ENCODE results near the gene TSPAN4. TPM values are rescaled to one million over a fixed set of nuclear protein-coding genes. Genes with fewer than 3 reads are reported as not detected.

The TSPAN4 gene
- total RNA-seq, 6 donors from 2014 or later = 91.3 to 181 (median 169) TPM

DNA sequence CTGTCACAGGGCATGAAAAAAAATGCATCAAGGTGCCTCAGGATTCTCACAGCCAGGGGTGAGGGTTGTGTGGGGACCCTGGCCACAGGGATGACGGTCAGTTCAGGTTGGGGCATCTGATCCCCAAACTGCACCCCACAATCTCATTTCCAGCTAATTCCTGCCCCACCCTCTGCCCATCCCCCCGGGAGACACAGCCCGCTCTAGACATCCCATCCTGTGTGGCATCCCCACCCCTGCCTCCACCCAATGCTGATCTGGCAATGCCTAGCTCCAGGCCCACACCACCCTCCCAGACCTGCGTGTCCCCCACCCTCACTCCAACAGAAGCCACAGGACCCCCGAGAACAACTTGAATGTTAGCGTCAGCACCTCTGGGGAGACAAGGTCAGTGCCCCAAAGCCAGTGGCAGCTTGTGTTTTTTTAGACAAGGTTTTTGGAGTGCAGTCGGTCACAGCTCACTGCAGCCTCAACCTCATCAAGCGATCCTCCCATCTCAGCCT is 25.3 kb downstream of the TSPAN4 start:
- H3K36me3 ChIP-seq = peaks cover 0 to 61% (median 40%) of the 10 kb centered on the region in 4 donors
- H3K9me3 ChIP-seq = no peaks in the 10 kb centered on the region
- WGBS, 2 donors = 85 to 89% methylated on average over 8 of the region's 8 CpGs
- H3K27ac ChIP-seq = no peak overlapping the region
- no peaks in the 10 kb centered on the region for H3K27me3 ChIP-seq
- TF ChIP-seq POLR2A (IDR thresholded peaks at IDR 0.05) (no peak), POLR2AphosphoS5 (IDR thresholded peaks at IDR 0.05) (no peak)
- H3K4me3 ChIP-seq = no peak overlapping the region
- no peaks in the 10 kb centered on the region for H3K4me1 ChIP-seq
- no peak for ATAC-seq (ENCODE audit: low FRiP score in 2 of 2)
- DNase-seq = no peak

- no peaks in the 10 kb centered on the region for H3K27me3 ChIP-seq
- no peak for TF ChIP-seq POLR2AphosphoS5 (IDR thresholded peaks at IDR 0.05)
- TF ChIP-seq, protein P1, sequence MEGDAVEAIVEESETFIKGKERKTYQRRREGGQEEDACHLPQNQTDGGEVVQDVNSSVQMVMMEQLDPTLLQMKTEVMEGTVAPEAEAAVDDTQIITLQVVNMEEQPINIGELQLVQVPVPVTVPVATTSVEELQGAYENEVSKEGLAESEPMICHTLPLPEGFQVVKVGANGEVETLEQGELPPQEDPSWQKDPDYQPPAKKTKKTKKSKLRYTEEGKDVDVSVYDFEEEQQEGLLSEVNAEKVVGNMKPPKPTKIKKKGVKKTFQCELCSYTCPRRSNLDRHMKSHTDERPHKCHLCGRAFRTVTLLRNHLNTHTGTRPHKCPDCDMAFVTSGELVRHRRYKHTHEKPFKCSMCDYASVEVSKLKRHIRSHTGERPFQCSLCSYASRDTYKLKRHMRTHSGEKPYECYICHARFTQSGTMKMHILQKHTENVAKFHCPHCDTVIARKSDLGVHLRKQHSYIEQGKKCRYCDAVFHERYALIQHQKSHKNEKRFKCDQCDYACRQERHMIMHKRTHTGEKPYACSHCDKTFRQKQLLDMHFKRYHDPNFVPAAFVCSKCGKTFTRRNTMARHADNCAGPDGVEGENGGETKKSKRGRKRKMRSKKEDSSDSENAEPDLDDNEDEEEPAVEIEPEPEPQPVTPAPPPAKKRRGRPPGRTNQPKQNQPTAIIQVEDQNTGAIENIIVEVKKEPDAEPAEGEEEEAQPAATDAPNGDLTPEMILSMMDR (IDR thresholded peaks at IDR 0.05) = no peak
- no peak for TF ChIP-seq EP300 (IDR thresholded peaks at IDR 0.05)
- no peak for TF ChIP-seq POLR2A (IDR thresholded peaks at IDR 0.05)
- peak in 1 of 2 donors; percentile 67 for DNase-seq
- no peaks in the 10 kb centered on the region for H3K9me3 ChIP-seq
- no peak for ATAC-seq (ENCODE audit: low FRiP score in 2 of 2)
- H3K4me1 ChIP-seq = no peaks in the 10 kb centered on the region
- H3K27ac ChIP-seq = no peak overlapping the region
- no peak overlapping the region for H3K4me3 ChIP-seq
- H3K36me3 ChIP-seq = peaks cover 0 to 58% (median 38%) of the 10 kb centered on the region in 4 donors
- WGBS, 2 donors = 89 to 95% methylated on average over 17 of the region's 17 CpGs
Measured at GRCh38 chr11:868394-868793, 25.7 kb downstream of the TSPAN4 start.

DNA sequence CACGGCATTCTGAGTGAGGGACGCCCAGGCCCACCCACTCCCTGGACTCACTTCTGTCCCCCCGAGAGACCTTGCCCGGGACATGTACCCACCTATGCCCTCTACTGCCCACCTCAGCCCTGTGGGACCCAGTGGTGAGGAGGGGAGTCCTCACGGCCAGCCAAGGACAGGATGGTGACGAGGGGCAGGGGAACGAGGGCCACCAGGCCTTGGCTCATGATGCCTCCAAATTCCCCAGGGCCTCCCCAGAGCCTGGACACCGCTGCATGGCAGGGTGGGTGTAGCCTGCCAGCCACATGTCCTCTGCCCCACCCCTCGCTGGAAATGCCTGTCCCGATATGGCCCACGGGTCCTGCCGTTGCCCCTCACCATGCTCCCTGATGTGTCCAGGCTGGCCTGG is 26.1 kb downstream of the TSPAN4 start:
- no peaks in the 10 kb centered on the region for H3K9me3 ChIP-seq
- peaks cover 0 to 55% (median 36%) of the 10 kb centered on the region in 4 donors for H3K36me3 ChIP-seq
- H3K27me3 ChIP-seq = no peaks in the 10 kb centered on the region
- peak in 1 of 2 donors; percentile 56 for DNase-seq
- H3K4me1 ChIP-seq = no peaks in the 10 kb centered on the region
- H3K4me3 ChIP-seq = no peak overlapping the region
- WGBS, 2 donors = 83 to 100% methylated on average over 6 to 7 of the region's 12 CpGs
- no peak for ATAC-seq (ENCODE audit: low FRiP score in 2 of 2)
- H3K27ac ChIP-seq = no peak overlapping the region
- TF ChIP-seq EP300 (IDR thresholded peaks at IDR 0.05) (no peak), POLR2A (IDR thresholded peaks at IDR 0.05) (no peak), POLR2AphosphoS5 (IDR thresholded peaks at IDR 0.05) (no peak)
- TF ChIP-seq, protein P1 (IDR thresholded peaks at IDR 0.05) = no peak

GRCh38 chr11:869399-870126 is 26.9 kb downstream of the TSPAN4 start:
- H3K4me3 ChIP-seq = no peak overlapping the region
- WGBS, 2 donors = 87 to 93% methylated on average over 8 to 16 of the region's 25 CpGs
- no peaks in the 10 kb centered on the region for H3K27me3 ChIP-seq
- peaks cover 0 to 47% (median 31%) of the 10 kb centered on the region in 4 donors for H3K36me3 ChIP-seq
- TF ChIP-seq EP300 (IDR thresholded peaks at IDR 0.05) (no peak), POLR2AphosphoS5 (IDR thresholded peaks at IDR 0.05) (no peak), POLR2A (IDR thresholded peaks at IDR 0.05) (no peak)
- TF ChIP-seq, protein P1 (IDR thresholded peaks at IDR 0.05) = no peak
- H3K9me3 ChIP-seq = no peaks in the 10 kb centered on the region
- DNase-seq (peak in 1 of 2 donors; percentile 69), ATAC-seq (ENCODE audit: low FRiP score in 2 of 2) (no peak)
- no peaks in the 10 kb centered on the region for H3K4me1 ChIP-seq
- H3K27ac ChIP-seq = no peak overlapping the region

DNA sequence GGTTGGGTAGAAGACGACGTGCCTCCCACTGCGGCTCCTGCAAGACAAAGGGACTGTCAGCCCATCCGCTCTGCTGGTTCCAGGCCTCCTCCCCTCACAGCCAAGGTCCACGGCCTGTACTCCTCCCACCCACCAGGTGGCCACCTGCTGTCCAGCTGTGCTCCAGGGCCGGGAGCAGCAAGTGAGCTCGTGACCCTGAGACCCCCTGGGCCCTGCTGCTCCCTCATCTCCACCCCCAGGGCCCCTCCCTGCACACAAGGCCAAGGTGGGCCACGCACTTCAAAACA is 27.4 kb downstream of the TSPAN4 start:
- no peak for DNase-seq
- WGBS, 2 donors = 85% methylated on average over 8 of the region's 8 CpGs; no CpG with 5 or more reads in 1 of the 2 donors
- TF ChIP-seq, protein P1 (IDR thresholded peaks at IDR 0.05) = peak in 1 of 6 experiments; percentile 21
- no peak for TF ChIP-seq POLR2A (IDR thresholded peaks at IDR 0.05)
- Histone ChIP-seq H3K4me1 (no peaks in the 10 kb centered on the region), H3K27me3 (no peaks in the 10 kb centered on the region), H3K9me3 (no peaks in the 10 kb centered on the region), H3K36me3 (peaks cover 0 to 43% (median 28%) of the 10 kb centered on the region in 4 donors), H3K4me3 (no peak overlapping the region), H3K27ac (no peak overlapping the region)
- ATAC-seq (ENCODE audit: low FRiP score in 2 of 2) = no peak
